HTR-8/SVneo (cell line): ENCODE data around the gene TAF1D.
"Not testable (repeated sequence)": the region's sequence is repeated elsewhere in the genome, so short reads cannot be mapped to it uniquely, and the experiment has no call there.

Experiments used
- DNase-seq: peaks from one replicate; pipeline ENCODE4 v3.0.0; 2011; ENCODE audit warnings: low spot score, mixed read lengths; ENCODE audit not compliant: insufficient read length
- FAIRE-seq: peaks from 2 replicates; lab custom pipeline; 2011; peaks lifted over from hg19 to GRCh38; lab: Jason Lieb, UNC

TAF1D gene

GRCh38 chr11:93741094-93741881 is at the start of gene TAF1D, which contains the start of gene C11orf54:
Gene TAF1D (minus strand): TSS chr11:93741495. CDS start chr11:93739304, 2,191 bp downstream.
Gene C11orf54 (plus strand): TSS chr11:93741672. CDS start chr11:93747394, 5,722 bp downstream.
- DNase-seq (peak; percentile 94), FAIRE-seq (peak; percentile 81)

- DNase-seq (peak; percentile 9), FAIRE-seq (no peak)
These were observed 43.7 kb upstream of the TAF1D start for GRCh38 chr11:93784935-93785360.

- FAIRE-seq (peak; percentile 9), DNase-seq (peak; percentile 95)
These were observed 43.0 kb upstream of the TAF1D start, which contains the start of gene MED17 for GRCh38 chr11:93784145-93784934. Gene MED17 (plus strand): TSS chr11:93784282. CDS start chr11:93784514, 232 bp downstream.

- DNase-seq = no peak
- no peak for FAIRE-seq
These were observed 42.5 kb upstream of the TAF1D start for GRCh38 chr11:93783765-93784144.

GRCh38 chr11:93783362-93783761 is 42.1 kb upstream of the TAF1D start:
- FAIRE-seq = no peak
- no peak for DNase-seq

- FAIRE-seq = no peak
These were observed 34.0 kb upstream of the TAF1D start for GRCh38 chr11:93775289-93775688.

GRCh38 chr11:93774560-93774959 is 33.3 kb upstream of the TAF1D start:
- FAIRE-seq, DNase-seq: not testable (repeated sequence)

More at GRCh38 chr11:93775289-93775688, 34.0 kb upstream of the TAF1D start:
- DNase-seq = no peak

- DNase-seq = no peak
- no peak for FAIRE-seq
These were observed 32.4 kb upstream of the TAF1D start for GRCh38 chr11:93773601-93774200.

- no peak for DNase-seq
- no peak for FAIRE-seq
These were observed 31.8 kb upstream of the TAF1D start for GRCh38 chr11:93773045-93773477.

GRCh38 chr11:93772123-93772522 is 30.8 kb upstream of the TAF1D start:
- FAIRE-seq (no peak), DNase-seq (no peak)

- no peak for FAIRE-seq
- DNase-seq = no peak
These were observed 28.9 kb upstream of the TAF1D start for GRCh38 chr11:93770160-93770559.

GRCh38 chr11:93767018-93767417 is 25.7 kb upstream of the TAF1D start:
- FAIRE-seq (no peak), DNase-seq (no peak)

GRCh38 chr11:93766504-93766903 is 25.2 kb upstream of the TAF1D start:
- DNase-seq (no peak), FAIRE-seq (no peak)

- FAIRE-seq (no peak), DNase-seq (no peak)
These were observed 24.3 kb upstream of the TAF1D start for GRCh38 chr11:93765551-93765950.

GRCh38 chr11:93761910-93762309 is 20.6 kb upstream of the TAF1D start:
- no peak for FAIRE-seq

GRCh38 chr11:93759123-93759522 is 17.8 kb upstream of the TAF1D start:
- not testable (repeated sequence) for DNase-seq, FAIRE-seq

More at GRCh38 chr11:93761910-93762309, 20.6 kb upstream of the TAF1D start:
- DNase-seq = no peak

GRCh38 chr11:93757924-93758865 is 16.9 kb upstream of the TAF1D start:
- DNase-seq = no peak
- no peak for FAIRE-seq

GRCh38 chr11:93757301-93757700 is 16.0 kb upstream of the TAF1D start:
- FAIRE-seq = no peak

GRCh38 chr11:93756748-93757147 is 15.5 kb upstream of the TAF1D start:
- FAIRE-seq (no peak), DNase-seq (no peak)

More at GRCh38 chr11:93757301-93757700, 16.0 kb upstream of the TAF1D start:
- DNase-seq = no peak
